CD4-positive, alpha-beta T cell treated with Interleukin-2 at 100 ng/mL for 4 hours (primary cell): ENCODE measurements around the gene AGO3.
"Not testable (repeated sequence)": the region's sequence is repeated elsewhere in the genome, so short reads cannot be mapped to it uniquely, and the experiment has no call there.

ENCODE experiments used
- DNase-seq: peaks from one replicate; pipeline ENCODE4 v3.0.0-alpha.2; 2020; ENCODE audit warnings: low spot score

The AGO3 gene

DNA sequence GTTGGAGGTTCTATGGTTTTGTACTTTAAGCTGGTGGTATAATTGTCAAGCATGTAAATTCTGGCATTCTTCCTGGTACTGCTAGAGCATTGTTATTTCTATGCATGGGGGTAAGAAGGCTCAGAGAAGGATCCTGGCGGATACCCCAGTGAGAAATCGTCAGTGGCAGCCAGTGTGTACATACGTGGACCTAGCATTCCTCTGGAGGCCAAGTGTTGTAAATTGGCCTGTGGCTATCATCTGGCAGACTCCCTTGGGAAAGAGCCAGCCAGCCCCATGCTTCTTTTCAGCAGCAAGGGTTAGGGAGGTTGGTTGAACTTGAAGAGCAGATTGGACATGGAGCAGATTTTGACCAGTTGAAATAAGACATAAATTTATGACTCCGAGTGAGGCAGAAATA is 5.2 kb upstream of the AGO3 start:
- DNase-seq, result no peak

DNA sequence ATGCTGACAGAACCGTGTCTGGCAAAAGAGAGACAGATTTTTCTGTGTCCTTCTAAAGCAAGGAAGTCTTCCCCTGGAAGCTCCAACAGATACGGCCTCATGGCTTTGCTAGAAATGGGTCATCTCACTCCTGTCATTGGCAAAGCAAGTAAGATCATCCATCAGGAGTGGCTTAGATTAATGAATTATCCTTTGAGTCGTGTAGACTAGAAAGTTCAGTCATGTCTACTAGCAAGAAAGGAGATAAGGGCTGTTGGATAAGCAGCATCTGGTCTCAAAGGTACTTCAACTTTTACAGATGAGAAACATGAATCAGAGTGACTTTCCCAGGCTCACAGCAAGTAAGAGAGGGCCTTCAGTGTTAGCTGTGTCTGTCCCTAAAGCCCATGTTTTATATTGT is 3.4 kb upstream of the AGO3 start:
- DNase-seq, result no peak

DNA sequence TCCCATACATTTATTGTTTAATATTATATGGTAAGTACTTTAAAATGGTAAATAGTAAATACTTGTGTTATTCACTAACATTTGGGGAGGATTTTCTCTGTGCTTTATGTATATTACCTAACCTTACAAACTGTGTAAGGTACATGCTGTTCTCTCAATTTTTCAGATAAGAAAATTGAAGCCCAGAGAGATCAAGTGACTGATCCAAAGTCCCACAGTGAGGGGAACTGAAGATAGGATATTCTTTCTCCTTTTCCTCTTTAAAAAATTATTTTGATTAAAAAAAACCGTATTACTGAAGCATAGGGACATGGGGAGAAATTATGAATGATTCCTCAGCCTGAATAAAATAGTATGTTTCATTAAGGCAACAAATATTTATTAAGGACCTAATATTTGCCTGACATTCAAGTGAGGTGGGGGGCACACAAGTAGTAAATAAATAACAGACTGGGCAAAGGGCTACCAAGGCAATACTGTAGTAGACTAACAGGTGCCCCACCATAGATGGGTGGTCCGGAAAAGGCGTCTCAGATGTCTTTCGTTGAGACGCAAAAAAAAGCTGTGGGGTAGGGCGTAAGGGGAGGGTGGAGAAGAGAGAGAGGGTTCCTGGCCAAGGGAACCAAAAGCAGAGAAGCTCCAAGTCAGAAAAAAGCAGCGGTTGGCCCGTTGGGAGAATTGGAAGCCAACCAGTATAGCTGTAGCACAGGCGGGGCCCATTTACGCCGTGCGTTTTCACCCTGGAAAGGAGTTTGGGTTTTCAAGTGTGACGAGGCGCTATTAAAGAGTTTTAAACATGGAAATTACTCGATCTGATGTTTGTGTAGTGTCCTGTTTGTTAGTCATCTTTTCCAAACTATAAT is 944 bp upstream of the AGO3 start:
- peak; percentile 35 for DNase-seq

DNA sequence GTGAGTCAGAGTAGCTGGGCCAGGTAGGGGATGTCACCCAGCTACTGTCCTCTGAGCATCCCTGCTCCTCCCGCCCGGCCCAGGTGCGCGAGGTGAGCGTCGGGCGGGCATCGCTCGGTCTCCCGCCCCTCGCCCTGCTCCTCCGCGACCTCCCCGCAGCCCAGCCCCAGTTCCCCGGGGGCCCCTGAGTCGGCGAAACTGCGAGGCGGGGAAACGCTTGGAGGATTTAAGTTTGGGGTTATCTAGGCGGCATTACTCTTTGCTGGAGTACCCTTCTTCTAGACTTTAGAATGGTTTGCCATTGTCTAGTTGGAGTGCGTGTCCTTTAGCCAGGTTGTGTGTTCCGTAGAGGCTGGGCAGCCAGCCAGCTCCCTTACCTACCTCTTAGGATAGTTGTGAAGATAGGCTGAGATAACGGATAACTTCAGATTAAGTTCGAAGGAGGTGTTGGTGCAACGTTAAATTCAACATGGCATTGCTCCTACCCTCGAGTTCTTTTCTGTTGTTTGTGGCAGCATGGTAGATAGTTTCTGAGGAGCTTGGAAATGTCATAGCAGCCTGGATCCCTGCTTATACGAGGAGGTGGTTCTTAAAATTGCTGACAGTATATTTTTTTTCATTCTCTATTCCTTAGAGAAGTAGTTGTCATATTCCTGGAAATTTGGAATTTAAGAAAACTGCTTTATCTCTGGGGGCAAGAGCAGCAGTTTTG is 697 bp downstream of the AGO3 start:
- DNase-seq, result peak; percentile 5

DNA sequence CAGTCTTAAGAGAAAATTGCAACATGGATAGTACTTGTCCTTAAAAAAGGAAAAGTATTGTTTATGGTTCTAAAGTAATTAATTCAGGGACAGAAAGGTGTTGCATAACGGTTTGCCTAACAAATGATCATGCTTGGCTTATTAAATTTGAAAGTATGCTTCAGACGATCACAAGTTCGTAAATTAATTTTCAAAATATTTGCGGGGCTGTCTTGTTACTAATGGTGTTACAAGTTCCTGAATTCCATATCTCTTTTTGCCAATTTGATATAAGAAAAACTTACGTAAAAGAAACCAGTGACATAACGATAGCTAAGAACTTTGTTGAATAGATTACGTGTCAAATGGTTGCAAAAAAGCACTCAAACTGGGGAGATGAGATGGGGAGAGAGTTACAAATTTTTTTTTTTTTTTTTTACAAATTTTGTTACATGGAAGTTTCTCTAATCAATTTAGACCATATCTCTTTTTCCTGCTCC is 1.3 kb downstream of the AGO3 start:
- DNase-seq, result no peak

DNA sequence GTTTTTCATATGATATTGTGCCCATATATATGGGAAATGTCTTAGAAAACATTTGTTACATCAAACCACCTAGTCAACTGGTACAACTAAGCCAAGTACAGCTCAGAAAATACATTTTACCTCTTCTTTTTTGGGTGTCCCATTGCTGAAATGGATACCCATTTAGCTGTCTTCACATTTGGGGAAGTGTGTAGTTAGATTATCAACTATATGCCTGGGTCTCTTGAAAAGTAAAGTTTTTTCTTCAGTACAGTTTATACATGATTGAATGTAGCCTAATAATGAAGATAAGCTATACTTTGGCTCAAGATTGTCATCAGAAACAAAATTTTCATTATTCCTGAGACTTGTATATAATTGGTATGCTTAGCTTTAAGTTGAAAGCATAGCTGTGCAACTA is 2.0 kb downstream of the AGO3 start:
- no peak for DNase-seq

DNA sequence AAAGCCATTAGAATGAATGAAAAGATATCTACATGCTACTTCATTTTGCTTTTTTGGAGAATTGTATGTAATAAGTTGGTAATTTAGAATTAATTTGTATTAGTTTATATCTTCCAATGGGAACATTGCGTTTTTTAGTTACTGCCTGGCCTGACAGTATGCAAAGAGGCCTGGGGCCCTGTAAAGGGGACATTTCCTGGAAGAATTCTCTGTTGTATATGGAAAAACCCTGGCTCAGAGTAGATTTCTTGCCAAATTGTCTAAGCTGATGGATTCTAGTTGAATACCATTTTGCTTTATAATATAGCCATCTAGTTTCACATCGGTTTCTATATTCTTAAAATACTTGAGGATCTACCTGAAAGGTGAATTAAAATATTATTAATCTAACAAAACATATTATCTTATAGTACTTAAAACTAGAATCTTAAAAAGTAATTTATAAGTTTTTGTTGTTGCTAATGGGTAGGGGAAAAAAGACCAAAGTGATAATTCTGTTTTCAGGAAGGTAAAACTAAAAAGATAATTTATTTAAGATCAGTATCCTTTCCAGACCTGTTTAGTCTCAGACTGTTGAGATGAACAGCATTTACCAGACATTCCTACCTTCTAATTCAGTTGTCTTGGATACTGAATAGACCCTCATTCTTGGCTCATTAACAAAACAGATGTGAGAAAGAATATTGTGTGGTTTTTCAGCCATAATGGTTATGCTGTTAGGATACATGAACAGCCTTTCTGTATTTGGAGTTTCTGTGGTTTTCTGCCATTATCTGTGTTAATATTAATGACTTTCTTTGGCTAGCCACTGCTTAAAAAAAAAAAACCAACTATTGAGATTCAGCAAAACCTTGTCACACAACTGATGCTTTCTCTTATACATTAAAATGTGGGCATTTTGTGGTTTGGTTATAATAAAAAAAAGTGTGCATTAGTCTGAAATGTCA is 4.8 kb downstream of the AGO3 start:
- no peak for DNase-seq

DNA sequence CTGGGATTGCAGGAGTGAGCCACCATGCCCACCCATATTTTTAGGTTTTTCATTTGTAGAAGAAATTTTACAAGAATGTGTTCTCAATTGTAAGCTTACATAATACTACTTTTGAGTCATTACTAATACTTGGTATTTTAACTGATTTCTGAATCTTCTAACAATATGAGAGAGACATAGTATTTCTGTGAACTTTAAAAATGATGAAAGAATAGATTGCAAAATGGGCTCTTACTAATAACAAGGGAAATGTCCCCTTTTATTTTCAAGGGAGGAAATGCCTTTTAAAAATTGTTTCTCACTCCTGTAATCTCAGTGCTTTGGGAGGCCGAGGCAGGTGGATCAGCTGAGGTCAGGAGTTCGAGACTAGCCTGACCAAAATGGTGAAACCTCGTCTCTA is 5.9 kb downstream of the AGO3 start:
- no peak for DNase-seq

DNA sequence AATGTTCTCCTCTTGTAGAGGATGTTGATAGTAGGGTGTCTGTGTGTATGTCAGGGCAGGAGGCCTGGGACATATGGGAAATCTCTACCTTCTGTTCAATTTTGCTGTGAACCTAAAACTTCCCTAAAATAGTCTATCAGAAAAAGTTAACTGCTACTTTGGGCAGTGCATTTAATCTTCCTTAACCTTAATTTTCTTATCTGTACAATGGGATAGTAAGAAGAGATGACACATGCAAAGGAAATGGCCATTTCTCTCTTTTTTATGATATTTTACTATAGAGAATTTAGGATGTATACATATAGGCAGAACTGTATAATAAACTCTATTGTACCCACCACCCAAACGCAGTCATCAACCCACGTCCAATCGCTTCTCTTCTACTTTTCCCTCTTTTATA is 8.6 kb downstream of the AGO3 start:
- no peak for DNase-seq

DNA sequence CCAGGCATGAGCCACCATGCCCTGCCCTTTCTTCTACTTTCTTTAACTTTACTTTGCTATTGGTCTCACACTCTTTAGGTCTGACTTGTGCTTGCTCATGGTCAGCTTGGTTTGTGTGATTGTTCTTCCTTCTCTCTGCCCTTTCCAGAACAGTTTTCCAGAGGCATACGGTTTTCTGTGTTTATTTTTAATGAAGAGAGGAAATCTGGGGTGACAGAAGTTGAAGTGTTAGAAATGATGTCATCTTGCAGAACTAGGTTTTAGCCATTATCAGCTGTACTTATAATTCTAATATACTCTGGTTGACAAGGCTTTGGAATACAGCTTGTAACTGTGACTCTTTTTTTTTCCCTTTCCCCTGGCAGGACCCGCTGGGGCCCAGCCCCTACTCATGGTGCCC is 14.4 kb downstream of the AGO3 start:
- no peak for DNase-seq

DNA sequence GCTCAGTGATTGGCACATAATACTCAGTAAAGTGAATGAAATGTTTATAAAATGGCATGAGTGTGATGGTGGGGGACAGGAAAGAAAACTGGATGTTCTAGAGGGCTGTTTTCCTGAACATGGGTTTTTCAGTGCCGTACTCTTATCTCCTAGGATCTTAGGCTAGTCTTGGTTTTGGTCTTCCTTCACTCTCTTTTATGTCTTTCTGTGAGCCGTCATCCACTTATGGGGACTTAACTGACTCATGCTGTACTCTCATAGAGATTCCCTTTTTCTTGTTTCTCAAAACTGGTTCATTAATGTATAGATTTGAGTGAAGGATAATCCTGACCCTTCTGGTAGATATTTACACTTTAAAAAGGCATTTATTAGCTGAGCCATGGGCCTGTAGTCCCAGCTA is 16.6 kb downstream of the AGO3 start:
- DNase-seq, result no peak

DNA sequence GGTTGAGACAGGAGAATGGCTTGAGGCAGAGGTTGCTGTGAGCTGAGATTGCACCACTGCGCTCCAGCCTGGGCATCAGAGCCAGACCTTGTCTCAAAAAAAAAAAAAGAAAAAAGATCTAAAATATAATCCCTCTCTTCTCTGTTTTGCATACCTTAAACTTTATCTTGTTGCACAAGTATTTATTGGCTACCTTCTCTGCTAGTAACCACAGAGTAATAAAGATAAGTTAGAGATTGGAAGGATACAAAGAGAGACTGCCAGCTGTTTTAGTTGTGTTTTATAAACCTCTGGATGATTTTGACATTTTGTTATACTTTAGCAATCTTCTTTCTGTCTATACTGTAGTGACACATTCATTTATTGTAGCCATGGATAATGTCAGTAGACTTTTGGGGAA is 27.7 kb downstream of the AGO3 start:
- DNase-seq, result no peak

DNA sequence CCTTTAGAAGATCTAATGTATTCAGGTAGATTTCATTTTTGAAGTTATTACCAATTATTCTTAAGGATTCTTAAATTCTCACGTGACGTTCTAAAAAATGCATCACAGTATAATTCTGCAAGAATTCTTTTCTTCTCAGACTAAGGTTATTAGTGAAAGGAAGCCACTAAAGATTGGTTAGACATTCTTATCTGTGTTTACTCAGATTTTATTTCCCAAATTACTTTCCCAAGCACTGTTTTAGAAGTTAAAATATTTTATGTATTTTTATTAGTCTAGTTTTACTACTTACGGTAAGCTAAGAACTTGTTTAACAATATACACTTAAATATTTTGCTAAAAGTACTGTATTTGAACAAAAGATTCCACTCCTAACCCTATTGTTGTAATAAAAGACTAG is 28.4 kb downstream of the AGO3 start:
- no peak for DNase-seq

DNA sequence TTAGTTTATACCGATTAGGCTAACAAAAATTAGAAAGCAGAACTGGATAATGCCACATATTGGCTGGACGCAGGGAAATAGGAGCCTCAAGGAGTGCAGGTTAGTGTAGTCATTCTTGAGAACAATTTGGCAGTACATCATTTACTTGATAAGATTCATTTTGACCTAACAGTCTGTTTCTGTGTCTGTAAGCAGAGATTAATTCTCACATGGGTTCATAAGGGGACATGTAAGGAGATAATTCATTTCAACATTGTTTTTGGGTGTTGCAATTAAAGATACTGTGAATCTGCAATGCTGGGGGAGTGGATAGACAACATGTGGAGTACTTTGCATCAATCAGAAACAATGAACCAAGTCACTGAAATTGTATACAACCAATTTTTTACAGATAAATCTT is 32.0 kb downstream of the AGO3 start:
- DNase-seq, result no peak

DNA sequence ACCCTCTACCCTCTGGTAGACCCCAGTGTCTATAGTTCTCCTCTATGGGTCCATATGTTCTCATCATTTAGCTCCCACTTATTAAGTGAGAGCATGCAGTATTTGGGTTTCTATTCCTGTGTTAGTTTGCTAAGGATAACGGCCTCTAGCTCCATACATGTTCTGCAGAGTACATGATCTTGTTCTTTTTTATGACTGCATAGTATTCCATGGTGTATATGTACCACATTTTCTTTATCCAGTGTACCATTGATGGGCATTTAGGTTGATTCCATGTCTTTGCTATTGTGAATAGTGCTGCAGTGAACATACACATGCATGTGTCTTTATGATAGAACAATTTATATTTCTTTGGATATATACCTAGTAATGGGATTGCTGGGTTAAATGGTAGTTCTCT is 33.4 kb downstream of the AGO3 start:
- DNase-seq, result not testable (repeated sequence)

DNA sequence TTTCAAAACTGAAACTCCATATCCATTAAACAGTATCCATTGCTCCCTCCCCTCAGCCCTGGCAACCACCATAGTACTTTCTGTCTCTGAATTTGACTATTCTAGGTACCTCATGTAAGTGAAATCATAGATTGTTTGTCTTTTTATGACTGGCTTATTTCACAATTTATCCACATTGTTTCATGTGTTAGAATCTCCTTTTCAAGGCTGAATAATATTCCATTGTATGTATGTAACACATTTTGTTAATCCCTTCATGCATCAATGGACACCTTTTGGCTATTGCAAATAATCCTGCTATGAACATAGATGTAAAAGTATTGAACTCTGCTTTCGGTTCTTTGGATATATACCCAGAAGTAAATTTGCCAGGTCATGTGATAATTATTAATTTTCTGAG is 37.5 kb downstream of the AGO3 start:
- DNase-seq, result no peak

DNA sequence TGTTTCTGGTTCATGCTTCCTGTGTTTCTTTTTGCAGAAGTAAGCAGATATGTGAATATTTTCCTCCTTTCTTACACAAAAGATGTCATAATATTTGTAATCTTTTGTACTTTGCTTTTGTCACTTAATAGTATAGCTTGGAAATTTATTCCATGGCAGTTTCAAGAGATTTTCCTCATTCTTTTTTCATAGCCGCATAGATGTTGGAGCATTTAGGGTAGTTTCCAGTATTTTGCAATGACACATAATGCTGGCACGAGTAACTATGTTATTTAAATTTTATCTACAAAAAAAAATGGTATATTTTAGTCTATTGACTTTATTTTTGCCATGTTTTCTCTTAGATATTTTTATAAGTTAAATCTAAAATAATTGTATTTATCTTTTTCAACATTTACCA is 40.7 kb downstream of the AGO3 start:
- no peak for DNase-seq

DNA sequence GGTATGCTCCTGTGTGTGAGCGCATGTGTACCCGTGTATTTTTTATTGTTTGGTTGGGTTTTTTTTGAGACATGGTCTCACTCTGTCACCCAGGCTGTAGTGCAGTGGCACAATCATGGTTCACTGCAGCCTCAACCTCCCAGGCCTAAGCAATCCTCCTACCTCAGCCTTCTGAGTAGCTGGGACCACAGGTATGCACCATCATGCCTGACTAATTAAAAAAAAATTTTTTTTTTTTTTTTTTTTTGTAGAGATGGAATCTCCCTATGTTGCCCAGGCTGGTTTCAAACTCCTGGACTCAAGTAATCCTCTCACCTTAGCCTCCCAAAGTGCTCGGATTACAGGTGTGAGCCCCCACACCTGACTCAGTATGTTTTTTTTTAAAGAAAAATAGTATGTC is 41.7 kb downstream of the AGO3 start:
- not testable (repeated sequence) for DNase-seq

DNA sequence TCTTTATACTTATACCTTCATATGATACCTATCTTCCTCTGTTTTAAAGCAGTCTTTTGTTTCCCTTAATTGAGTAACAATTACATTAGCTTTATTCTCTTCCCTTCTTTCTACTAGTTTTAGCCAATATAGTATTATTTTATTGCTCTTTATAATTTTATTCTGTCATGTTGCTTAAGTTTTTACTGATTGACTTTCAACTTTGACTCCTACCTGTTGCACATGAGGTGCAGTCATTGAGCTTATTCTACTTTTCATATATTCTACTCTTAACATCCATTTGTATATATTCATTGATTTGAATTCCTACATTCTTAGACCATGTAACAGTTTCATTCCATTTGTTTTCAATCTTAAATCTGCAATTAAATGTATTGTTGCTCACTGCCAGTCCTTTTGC is 49.2 kb downstream of the AGO3 start:
- no peak for DNase-seq

DNA sequence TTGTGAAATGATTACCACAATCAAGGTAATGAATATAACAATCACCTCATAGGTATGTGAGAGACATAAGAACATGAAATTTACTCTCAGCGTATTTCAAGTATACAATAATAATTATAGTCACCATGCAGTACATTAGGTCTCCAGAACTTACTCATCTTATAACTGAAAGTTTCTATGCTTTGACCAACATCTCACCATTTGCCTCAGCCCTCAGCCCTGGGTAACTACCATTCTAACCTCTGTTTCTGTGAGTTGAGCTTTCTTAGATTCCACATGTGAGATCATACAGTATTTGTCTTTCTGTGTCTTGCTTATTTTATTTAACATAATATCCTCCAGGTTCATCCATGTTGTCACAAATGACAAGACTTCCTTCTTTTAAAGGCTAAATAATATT is 57.3 kb downstream of the AGO3 start:
- DNase-seq, result no peak

DNA sequence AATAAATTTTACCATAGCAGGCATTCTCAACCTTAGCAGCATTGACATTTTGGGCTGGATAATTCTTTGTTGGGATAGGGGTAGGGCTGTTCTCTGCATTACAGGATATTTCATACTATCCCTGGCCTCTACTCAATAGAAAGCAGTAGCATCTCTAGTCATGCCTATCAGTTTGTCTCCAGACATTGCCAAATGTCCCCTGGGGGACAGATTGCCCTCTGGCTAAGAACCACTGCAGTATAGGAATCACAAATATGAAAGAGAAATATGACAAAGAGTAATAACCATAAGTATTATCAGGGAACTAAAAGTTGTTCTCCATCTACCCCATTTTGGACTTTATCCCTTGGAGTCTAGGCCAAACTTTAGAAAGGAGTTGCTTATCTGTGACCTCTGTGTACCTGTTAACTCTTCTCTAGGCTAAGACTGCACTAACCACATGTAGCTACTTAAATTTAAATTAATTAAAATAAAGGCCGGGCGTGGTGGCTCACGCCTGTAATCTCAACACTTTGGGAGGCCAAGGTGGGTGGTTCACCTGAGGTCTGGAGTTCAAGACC is 76.1 kb downstream of the AGO3 start:
- DNase-seq, result no peak

DNA sequence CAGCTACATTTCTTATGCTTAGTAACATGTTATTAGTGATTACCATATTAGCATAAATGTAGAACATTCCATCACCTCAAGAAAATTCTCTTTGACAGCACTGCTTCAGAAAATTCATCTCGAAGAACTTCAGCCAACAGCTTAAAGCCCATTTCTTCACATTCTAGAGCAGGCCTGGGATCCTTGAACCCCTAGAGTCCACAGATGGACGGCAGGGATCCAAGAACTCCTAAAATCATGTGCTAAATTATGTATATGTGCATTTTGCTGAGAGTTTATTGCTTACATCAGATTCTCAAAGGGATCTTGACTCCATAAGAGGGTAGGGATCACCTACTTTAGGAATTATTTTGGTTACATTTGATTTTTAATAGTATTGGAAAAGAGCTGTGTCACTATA is 76.8 kb downstream of the AGO3 start:
- no peak for DNase-seq
